ENCODE measurements around the gene GRM7. TPM values are rescaled to one million over a fixed set of nuclear protein-coding genes. Genes with fewer than 3 reads are reported as not detected.
"Not testable (repeated sequence)": the region's sequence is repeated elsewhere in the genome, so short reads cannot be mapped to it uniquely, and the experiment has no call there.

The GRM7 gene
- polyA plus RNA-seq (ENCODE audit: insufficient read length): 3.3 TPM
- long read RNA-seq, donor 1: 0 reads
- long read RNA-seq, donor 2: 0 reads
- long read RNA-seq, donor 3: 0 reads
- long read RNA-seq, donor 4: 0 reads
- long read RNA-seq, donor 5: 0 reads
- long read RNA-seq, donor 6: 0 reads
- long read RNA-seq, donor 7: 0 reads
- long read RNA-seq, donor 8: 0 reads

DNA sequence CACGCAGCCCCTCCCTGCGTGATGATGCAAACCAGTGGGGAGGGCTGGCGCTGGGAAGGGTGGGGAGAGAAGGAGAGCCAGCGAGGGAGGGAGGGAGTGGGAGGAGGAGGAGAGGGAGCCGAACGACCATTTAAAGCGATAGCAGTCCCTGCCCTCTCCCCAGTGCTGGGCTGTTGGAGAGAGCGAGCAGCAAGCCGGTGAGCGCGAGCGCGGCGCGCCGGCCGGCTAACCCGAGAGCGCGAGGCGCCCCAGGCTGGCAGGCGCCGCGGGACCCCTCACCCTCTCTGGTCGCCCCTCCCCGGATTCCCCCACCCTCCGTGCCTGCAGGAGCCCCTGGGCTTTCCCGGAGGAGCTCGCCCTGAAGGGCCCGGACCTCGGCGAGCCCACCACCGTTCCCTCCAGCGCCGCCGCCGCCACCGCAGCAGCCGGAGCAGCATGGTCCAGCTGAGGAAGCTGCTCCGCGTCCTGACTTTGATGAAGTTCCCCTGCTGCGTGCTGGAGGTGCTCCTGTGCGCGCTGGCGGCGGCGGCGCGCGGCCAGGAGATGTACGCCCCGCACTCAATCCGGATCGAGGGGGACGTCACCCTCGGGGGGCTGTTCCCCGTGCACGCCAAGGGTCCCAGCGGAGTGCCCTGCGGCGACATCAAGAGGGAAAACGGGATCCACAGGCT lies at the start of gene GRM7:
GRM7 (plus strand) TSS at position 162 of the 671 bp plus-strand sequence.
- peak; percentile 67 for DNase-seq

DNA sequence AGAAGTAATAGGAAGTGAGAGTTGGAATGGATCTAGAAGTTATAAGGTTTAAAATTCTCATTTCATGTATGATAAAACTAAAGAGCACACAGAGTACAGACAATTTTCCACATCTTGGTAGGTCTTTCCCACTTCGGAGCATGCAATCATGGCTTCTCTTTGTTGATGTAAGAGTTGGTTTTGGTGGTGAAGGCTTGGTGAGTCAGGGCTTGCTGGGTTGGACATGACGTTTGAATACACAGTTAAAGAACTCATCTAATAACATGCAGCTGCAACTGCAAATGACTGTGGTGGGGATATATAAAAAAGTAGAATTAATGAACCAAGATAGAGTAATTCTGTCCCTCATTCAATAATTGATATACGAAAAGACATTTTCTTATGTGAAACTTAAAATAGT lies 39.5 kb upstream of the GRM7 start:
- DNase-seq: no peak

DNA sequence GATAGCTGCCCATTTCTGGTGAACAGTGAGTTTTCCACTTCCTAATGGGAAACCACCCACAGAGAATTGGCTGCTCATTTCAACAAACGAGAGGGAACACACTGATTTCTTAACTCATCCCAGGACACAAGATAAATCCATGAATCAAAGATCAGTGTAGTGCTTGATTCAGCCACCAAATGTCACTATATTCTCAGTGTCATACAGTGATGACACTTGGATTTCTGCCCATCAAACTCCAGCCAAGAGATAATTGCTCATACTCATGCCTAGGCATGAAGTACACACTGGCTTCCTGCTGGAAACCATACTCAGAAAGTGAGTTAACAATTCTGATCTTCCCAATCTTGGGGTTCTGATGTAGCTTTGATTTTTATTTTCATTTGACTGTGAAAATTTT lies 35.4 kb upstream of the GRM7 start:
- no peak for DNase-seq

DNA sequence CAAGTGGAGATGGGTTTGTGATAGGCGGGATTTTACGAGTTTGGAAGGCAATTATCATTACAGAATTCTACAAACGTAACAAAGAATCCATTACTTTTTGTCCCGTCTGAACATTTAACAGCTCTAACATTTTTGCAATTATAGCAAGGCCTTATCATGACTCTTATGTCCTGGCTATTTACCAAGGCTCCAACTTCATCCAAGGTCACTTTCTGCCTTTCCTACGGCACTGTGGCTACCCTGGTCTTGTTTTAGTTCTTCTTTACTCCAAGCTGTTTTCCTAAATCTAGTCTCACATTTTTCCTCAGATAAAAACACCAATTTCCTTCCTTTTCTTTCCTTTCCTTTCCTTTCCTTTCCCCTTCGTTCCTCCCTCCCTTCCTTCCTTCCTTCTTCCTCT lies 33.5 kb upstream of the GRM7 start:
- DNase-seq: no peak

DNA sequence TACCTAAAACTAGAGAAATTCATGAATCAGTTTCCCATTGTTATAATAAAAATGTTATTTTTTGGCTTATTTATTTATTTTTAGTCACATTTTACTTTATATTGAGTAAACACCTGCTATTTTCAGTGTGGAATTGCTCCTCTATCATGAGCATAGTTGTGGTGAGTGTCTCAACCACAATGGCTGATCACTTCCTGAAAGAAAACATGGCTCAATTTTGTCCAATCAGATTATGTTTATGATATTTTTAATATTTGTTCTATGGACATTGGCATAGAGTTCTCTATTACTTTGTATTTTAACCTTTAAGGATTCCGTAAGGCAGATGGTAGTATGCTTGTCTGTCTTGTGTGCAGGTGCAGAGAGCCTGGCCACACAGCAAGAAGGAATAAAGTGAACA lies 16.2 kb upstream of the GRM7 start:
- DNase-seq: no peak

DNA sequence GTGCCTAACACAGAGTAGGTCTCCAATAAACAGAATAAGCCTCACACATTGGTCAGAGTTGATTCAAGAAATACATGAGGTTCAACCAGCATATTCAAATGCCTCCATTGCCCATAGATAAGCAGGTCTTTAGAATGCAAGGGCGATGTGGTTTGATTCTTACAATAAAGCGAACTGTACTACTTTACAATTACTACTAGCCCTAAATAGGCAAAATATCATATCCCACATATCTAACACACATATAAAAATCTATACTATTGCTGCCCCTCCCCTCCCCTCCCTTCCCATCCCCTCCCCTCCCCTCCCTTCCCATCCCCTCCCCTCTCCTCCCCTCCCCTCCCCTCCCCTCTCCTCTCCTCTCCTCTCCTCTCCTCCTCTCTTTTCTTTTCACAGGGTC lies 6.7 kb upstream of the GRM7 start:
- no peak for DNase-seq

DNA sequence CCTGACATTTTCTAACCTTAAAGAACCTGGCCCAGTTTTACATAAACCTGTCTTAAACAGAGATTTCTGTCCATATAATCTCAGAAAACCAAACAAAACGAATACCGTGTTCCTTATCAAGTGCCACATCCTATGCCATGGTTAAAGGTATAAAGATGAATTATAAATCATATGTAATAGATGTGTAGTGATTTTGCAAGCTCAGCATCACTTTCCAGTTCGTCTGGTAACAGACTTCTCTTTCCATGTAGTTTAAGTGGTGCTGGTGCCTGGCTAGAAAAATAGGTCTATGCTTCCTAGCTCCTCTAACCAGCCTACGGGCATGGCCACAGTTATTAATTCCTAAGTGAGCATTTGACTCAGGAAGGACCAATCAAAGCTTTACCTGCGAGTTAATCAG lies 3.4 kb upstream of the GRM7 start:
- DNase-seq: no peak

DNA sequence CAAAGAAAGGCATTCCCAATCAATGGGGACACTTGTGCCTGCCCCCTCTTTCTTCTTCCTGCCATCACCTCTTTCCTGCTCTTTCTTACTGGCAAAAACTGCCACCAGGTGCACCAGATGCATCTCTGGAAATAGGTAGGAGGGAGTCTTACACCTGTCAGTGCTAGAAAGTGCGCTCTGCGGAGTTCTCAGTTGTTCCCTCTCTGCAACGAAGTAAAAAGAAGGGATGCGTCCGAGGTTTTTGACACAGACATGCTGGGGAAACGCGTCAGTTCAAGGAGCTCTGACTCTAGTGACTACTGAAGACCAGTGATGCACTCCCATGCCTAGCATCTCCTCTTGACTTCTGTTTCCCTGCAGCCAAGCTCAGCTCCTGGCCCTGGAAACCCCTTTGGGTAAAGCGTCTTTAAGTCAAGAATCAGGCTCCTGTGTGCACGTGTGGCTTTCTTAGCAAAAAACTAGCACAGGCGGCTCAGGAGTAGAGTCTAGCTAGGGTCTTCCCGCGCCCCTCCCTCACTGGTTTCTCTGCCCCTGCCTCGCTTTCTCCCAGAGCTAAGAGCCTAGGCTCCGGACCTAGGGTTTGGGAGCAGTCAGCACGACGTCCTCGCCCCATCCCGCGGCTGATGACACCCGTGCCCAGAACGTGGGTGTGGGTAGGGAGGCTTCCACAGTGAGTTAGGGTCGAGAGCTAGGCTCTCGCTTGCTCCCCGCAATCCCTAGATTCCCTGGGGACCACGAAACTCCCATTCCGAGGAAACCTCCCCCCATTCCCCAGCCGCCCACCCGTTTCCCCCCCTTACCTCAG lies 564 bp upstream of the GRM7 start:
- no peak for DNase-seq

DNA sequence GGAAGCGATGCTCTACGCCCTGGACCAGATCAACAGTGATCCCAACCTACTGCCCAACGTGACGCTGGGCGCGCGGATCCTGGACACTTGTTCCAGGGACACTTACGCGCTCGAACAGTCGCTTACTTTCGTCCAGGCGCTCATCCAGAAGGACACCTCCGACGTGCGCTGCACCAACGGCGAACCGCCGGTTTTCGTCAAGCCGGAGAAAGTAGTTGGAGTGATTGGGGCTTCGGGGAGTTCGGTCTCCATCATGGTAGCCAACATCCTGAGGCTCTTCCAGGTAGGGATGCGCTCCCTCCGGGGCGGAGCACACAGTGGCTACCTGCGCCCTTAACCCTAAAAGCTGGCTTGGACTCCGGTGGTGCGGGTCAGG lies 698 bp downstream of the GRM7 start:
- DNase-seq: peak; percentile 20

DNA sequence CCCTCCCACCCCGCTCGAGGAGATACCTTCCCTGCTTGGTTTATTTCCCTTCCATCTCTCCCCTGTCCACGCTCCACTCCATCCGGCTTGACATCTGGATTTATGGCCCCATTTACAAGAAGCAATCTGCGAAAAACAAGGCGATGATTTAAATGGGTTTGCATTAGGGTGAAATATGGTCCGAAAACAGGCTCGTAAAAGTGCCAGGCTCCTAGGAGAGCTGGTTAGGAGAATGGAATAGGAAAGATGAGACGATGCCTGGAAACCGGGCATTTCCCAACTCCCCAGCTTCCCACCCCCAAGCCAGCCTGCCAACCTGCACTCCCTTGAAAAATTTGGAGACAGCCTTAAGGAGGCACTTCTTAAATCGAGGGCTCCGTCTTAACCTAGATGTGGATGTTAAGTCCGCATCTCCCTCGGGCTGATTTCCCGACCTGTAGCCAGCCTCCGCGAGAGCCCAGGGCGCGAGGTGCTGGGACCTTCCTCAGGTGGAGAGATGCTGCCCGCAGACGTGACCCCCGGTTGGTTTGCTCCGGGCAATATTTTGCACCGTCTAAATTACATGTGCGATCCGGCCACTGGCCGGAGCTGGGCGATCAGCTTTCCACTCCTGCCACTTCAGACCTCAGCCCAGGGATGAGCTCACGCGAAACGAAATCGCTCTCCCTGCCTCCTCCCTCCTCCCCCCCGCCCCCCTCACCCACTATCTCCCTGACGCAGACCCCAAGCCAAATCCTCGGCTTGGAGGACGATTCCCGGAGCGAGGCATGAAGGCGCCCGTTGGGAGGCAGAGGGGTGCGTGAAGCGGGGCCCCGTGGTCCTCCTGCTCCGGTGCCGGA lies 1.3 kb downstream of the GRM7 start:
- DNase-seq: peak; percentile 54

DNA sequence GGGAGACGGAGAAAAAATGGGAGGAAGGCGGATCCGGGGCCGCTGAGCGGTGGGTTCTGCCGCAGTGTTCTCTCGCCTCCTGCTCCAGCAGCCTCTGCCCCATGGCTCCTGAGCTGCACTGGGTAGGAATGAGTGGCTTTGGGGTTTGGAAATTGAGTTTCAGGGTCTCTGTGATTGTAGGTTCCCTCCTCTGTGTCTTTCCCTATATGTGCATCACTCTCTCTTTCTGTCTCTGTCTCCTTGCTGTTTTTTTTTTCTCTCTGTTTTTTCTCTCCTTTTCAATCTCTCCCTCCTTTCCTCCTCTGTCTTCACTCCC lies 1.9 kb downstream of the GRM7 start:
- DNase-seq: no peak

DNA sequence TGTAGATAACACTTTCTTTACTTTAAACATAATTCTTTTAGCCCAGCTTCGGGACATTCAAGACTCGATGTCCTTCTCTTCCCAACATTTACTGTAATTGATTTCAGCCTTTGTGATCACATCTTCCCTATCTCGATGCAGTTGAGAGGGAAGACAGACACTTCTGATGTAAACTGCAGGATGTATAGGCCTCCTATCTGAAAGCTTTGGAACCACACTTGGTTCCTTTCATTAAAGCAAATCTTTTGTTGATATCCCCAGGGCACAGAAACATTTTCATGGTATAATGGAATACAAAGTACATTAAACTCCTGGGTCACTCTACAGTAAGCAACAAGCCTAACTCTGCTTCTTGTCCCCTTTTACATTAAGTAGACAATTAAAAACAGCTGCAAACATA lies 6.4 kb downstream of the GRM7 start:
- DNase-seq: no peak

DNA sequence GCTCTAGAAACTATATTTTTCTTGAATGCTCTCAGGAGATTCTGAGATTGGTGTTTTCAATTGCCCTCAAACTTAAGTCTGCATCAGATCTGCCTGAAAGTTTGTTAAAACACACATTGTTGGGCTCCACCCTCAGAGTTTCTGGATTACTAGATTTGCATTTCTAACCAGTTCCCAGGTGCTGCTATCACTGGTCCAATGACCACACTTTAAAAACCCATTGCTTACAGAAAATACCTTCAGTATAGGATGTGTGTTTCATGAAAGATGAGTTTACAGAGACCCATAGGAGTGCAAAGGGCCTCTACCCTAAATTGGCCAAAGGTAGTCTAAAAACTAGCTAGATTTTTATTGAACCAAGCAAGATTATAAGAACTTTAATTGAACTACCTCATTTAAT lies 17.8 kb downstream of the GRM7 start:
- no peak for DNase-seq

DNA sequence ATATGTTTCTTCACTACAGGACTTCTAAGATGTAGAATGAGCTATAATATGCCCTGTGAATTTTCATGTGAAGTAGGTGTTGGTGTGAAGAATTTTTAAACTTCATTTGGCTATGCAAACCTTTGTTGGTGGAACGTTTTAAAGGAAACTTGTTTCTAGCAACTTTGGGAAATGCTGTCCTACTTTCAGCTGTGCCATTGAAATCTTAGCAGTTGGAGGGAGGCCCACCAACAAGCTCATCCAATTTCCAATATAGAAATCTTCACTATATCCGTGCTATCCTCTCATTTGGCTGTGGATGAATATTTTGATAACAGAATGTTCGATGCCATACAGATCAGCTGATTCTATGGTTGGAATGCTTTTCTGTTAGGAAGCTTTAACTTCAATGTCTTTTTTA lies 51.3 kb downstream of the GRM7 start:
- DNase-seq: no peak

DNA sequence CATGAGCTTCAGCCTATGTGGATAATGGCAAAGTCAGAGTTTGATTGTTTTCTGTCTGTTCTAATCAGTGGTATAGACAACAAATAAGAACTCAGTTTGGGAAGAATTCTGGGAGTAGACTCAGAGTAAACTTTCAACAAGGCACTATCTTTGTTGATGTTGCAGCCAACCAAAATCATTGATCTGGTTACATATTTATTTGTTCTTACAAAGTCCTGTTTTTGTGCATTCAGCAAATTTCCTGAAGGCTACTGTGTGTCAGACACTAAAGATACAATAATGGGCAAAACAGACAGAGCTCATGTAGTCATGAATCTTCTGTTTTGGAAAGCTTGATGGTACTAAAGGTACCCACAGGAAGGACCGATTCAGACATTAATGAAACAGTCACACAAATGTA lies 55.0 kb downstream of the GRM7 start:
- no peak for DNase-seq

DNA sequence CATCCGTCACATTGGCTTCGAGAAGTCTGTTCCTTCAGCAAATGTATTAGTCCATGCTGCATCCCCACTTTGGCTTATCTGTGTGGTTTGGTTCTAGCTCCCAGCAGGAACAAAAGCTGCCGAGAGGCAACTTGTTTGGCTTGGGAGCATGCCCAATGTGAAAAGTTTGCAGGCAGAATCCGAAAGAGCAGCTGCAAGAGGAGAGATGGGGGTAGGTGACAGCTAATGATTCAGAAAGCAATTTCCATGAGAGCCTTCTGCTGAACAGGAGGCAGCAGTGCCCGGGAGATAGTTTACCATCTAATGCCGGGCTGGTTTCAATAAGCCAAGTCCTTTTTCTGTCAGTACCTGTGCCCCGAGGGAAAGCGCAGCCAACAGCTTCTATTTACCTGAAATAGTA lies 60.2 kb downstream of the GRM7 start:
- DNase-seq: peak; percentile 3

DNA sequence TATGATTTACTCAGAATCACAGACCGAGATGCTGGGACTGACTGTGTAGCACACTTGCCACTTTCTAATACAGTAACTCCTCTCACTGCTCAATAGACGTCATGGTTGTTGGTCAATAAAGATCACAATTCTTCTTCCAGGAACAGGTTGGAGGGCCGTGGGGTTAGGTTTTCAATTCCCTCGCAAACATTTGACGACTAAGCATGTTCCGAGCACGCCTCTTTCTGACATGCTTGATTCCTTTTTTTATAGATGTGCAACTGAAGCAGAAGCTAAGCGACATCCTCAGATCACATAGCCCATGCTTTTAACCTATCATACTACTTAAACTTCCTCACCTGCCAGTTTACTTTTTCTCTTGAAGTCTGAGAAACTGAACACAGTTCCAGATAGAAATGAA lies 61.0 kb downstream of the GRM7 start:
- no peak for DNase-seq

DNA sequence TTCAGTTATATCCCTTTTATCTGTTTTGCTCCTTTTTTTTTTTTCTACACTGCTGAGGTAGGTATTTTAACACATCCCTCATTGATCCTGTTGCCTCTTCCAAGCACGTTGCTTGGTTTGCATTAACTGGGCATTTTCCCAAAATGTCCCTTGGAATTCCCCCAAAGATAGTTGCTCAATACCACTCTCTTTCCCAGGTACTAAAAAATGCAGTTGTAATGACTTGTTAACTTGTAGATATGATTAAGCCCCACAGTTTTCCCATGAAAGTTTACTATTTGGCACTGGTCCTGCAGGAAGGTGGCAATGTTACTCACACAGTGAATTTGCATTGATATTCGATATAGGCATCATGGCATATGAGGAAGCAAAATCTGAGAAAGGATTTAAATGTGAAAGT lies 67.1 kb downstream of the GRM7 start:
- DNase-seq: no peak

DNA sequence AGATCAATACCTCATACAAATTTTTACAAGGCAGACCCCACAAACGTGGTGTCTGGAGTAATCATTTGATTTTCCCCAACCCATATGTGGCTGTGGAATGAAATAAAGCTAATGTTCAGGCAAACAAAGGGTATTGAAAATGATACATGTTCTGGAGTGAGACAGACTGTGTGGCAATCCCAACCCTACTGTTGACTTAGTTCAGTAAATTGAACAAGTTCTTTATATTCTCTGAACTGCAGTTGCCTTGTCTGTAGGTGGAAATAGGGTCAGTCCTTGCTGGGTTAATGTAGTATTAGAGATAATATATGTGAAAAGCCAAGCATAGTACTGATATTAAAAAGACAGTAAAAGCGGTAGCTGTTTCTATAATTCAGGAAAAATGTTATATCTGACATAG lies 69.0 kb downstream of the GRM7 start:
- DNase-seq: no peak

DNA sequence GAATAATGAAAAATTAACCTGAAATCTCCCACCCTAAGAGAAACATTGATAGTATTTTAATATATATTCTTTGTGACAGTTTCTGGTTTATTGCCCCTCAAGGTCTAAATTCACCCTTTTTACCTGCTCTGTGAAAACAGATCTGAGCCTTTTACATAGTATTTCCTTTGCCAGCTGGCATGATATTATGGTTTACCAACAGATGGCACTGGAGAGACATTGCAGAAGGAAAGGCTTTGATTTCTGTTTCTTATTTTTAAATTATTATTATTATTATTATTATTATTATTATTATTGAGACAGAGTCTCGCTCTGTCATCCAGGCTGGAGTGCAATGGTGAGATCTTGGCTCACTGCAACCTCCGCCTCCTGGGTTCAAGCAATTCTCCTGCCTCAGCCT lies 74.5 kb downstream of the GRM7 start:
- not testable (repeated sequence) for DNase-seq

DNA sequence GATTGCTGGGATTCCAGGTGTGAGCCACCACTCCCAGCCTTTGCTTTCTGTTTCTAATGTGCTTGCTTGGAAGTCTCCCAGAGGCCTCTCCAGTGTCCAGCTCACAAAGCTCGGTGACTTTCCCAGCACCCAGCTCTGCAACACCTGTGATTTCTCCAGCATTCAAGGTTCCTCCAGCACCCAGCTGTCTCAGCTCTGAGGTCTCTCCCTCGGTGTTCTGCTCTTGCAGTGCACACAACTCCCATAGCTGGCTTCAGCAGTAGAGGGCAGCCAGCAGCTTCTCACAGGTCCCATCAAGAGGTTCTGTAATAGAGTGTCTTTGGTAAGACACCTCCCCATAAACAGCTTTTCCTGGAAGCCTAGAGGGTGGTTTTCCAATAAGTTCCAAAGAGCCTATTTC lies 75.1 kb downstream of the GRM7 start:
- no peak for DNase-seq

DNA sequence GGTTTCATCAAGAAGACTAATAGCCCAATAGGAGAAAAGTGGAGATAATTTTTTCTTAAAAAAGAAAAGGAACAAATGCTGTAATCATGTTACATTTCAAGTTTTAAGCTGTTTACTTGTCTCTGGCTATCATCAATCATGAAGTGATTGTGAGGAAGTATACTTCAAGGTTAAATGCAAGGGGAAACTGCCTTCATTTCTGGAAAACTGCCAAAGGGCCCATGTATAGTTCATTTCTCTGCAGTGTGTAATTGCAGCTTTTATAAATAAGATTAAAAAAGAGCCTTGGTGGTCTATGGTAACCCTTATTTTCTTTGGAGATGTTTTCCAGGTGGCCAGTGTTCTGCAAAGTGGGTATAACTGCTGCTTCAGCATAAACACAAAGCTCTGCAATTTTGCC lies 101.9 kb downstream of the GRM7 start:
- peak; percentile 43 for DNase-seq

DNA sequence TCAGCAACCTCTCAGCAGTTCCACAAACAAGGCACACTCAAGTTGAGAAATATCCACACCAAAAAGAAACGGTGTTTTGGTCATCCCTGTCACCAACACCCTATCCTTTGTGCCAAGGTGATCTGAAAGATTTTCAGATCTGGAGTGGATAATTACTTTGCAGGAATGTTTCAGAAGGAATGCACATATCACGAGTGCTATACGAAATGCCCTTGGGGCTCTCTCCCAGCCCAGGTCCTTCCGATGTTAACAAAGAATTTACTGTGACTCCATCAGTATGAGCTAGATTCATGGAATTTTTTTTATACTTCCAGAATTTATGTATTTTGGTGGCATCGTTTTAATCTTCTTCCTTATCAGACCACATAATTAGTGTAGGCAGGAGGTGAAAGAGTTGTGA lies 105.0 kb downstream of the GRM7 start:
- DNase-seq: no peak

All from left kidney (tissue), 8 donors.